Stomach smooth muscle (tissue), 2 donors: ENCODE results near the gene FBXO34.
"Not testable (repeated sequence)": the region's sequence is repeated elsewhere in the genome, so short reads cannot be mapped to it uniquely, and the experiment has no call there.

Experiments used
- H3K27ac ChIP-seq: one replicate; pipeline ENCODE4 v1.7.0; 2013; ENCODE audit warnings: mild to moderate bottlenecking, low read length, inconsistent platforms
- H3K27me3 ChIP-seq, 2 donors: one replicate each; pipeline ENCODE4 v1.7.0; 2013; ENCODE audit warnings: low read length in 2 of 2; ENCODE audit not compliant: insufficient read depth in 2 of 2, control insufficient read depth in 1 of 2
- H3K36me3 ChIP-seq, 2 donors: one replicate each; pipeline ENCODE4 v1.7.0; 2013; ENCODE audit warnings: low read length in 2 of 2; ENCODE audit not compliant: control insufficient read depth in 2 of 2, insufficient read depth in 2 of 2
- H3K4me1 ChIP-seq: one replicate; pipeline ENCODE4 v1.7.0; 2013; ENCODE audit warnings: low read length; ENCODE audit not compliant: control insufficient read depth, insufficient read depth
- H3K4me3 ChIP-seq, 2 donors: one replicate each; pipeline ENCODE4 v1.7.0; 2013; ENCODE audit warnings: low read length in 2 of 2
- H3K9ac ChIP-seq, 2 donors: one replicate each; pipeline ENCODE4 v1.7.0; 2013; ENCODE audit warnings: low read length in 2 of 2, mild to moderate bottlenecking in 1 of 2
- H3K9me3 ChIP-seq, 2 donors: one replicate each; pipeline ENCODE4 v1.7.0; 2013; ENCODE audit warnings: low read length in 2 of 2; ENCODE audit not compliant: control insufficient read depth in 2 of 2
- donor health status: healthy.
- donor health status: Pancreatic carcinoma.

FBXO34 gene

DNA sequence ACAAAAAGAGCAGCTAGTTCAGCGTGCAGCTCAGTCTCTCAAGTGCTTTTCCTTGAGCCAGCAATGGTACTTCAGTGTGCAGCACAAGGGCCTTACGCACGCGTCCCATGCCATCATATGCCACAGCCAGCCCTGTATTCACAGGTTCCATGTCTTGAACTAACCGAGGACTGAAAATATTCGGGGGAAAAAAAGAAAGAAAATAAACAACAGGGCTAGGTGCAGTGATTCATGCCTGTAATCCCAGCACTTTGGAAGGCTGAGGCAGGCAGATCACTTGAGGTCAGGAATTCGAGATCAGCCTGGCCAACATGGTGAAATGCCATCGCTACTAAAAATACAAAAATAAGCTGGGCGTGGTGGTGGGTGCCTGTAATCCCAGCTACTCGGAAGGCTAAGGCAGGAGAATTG lies 111.8 kb downstream of the FBXO34 start:
- not testable (repeated sequence) for H3K9me3 ChIP-seq, H3K4me1 ChIP-seq, H3K27ac ChIP-seq, H3K27me3 ChIP-seq, H3K9ac ChIP-seq, H3K4me3 ChIP-seq
- peaks cover 35 to 46% of the 10 kb centered on the region in 2 donors for H3K36me3 ChIP-seq

DNA sequence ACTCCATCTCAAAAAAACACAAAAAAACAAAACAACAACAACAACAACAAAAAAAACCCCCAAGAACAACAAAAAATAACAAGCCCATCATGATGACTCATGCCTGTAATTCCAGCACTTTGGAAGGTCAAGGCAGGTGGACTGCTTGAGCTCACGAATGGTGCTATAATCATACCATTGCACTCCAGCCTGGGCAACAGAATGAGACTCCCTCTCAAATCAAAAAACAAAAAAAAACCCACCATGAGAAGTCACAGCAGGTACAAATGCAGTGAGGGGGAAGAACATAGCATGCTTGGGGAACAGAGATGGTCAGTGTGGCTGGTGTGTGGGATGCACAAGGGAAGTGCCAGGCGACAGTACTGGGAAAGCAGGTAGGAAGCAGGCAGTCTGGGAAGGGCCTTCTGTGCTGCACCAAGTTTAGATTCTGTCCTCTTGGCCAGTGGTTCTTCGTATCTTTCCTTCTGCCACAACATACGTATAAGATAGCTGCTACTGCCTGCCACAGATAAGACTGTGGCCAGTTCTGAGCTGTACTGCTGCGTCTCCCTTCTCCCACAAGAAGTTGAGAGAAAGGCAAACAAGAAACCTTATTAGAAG lies 112.4 kb downstream of the FBXO34 start:
- H3K4me3 ChIP-seq = no peak overlapping the region
- H3K9ac ChIP-seq = no peak overlapping the region
- H3K9me3 ChIP-seq = no peaks in the 10 kb centered on the region
- H3K4me1 ChIP-seq = no peaks in the 10 kb centered on the region
- H3K36me3 ChIP-seq = peaks cover 33 to 46% of the 10 kb centered on the region in 2 donors
- no peak overlapping the region for H3K27ac ChIP-seq
- no peaks in the 10 kb centered on the region for H3K27me3 ChIP-seq

DNA sequence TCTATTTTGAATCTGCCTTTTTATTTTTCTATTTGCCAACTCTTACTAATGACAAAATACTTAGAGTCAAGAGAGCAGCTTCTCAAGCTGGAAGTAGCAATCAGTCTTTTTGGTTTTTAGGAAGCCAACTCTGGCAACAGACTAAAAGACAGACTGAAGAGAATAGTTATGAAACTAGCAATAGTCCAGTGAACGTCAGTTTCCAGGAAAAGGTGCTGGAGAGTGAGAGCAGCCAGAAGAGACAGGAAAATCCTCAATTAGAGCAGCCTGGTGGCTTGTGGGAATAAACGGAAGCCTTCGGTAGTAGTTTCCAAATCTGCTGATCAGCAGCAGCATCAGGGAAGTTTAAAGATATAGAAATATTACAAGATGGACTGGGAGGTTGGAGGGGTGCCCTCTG lies 113.3 kb downstream of the FBXO34 start:
- H3K27me3 ChIP-seq = no peaks in the 10 kb centered on the region
- H3K4me3 ChIP-seq = no peak overlapping the region
- no peak overlapping the region for H3K9ac ChIP-seq
- peaks cover 31 to 43% of the 10 kb centered on the region in 2 donors for H3K36me3 ChIP-seq
- no peaks in the 10 kb centered on the region for H3K4me1 ChIP-seq
- H3K9me3 ChIP-seq = no peaks in the 10 kb centered on the region
- no peak overlapping the region for H3K27ac ChIP-seq

DNA sequence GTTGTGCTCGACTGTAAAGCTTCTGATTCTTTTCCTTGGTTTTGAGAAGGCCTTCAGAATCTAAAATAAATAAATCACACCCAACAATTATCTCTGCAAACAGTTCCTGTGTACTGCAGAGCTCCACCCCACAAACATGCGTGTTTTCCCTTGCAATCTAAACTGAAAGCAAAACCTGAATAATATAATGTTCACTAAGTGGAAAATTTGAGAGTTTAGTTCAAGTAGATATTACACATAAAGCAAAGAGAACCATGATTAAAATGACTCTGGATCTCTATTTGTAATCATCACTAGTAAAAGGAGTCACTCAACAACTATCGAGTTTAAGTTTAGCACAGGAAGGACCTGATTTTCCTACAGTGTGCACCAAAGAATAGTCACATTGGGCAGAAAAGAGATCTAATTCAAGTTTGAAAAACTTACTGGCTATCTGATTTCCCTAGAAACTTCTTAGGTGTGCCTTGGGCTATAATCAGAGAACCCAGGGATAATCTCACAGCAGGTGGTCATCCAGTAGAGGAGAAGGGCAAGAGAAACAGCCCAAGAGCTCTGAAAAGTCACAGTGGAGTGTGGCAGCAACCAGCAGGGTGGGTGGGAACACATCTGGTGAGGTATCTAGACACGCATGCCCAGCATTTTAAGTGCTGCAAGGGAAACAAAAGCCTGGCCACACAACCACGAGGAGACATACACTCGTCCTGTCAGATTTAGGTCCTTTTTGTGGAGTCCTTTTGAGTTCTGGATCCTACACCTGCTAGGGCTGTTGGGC lies 115.0 kb downstream of the FBXO34 start:
- Histone ChIP-seq H3K4me3 (no peak overlapping the region), H3K9ac (no peak overlapping the region), H3K9me3 (no peaks in the 10 kb centered on the region), H3K4me1 (no peaks in the 10 kb centered on the region), H3K27ac (no peak overlapping the region), H3K27me3 (no peaks in the 10 kb centered on the region), H3K36me3 (peaks cover 21 to 33% of the 10 kb centered on the region in 2 donors)

DNA sequence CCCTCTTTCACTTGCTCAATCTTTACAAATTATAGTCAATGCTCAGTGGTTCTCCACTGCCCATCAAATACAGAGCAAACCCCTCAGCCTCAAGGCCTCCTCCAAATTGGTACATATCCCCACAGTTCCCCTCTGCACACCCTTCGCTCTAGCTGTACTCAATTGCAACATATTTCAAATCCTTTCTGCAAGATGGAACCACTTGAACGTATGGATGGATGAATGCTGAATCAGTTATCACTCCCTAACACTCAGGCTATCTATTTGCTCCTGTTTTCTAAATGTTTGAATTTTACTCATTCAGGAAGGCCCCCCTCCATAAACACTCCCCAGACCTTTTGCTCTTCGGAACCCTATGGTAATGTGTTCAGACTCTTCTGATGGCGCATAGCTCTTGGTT lies 115.9 kb downstream of the FBXO34 start:
- Histone ChIP-seq H3K4me1 (no peaks in the 10 kb centered on the region), H3K9me3 (no peaks in the 10 kb centered on the region), H3K9ac (no peak overlapping the region), H3K36me3 (peaks cover 17 to 28% of the 10 kb centered on the region in 2 donors), H3K27me3 (no peaks in the 10 kb centered on the region), H3K27ac (no peak overlapping the region), H3K4me3 (no peak overlapping the region)

DNA sequence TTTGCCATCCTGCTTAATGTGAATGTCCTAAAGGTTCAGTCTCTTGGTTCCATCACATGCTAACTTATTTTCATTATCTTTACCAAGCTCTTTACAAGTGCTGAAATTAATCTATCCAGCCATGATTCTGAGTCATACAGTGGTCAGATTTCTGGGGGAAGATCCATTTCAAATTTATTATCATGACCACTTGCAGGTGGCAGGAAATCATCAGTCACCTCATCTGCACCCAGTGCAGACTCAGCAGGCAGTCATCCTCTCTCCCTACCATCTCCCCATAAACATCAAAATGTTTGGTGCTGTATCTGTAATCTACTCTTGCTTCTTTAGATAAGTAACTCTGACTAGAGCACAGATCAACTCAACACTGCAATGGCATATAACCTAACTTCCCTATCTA lies 116.9 kb downstream of the FBXO34 start:
- H3K4me1 ChIP-seq = no peaks in the 10 kb centered on the region
- no peak overlapping the region for H3K9ac ChIP-seq
- H3K9me3 ChIP-seq = no peaks in the 10 kb centered on the region
- H3K27me3 ChIP-seq = no peaks in the 10 kb centered on the region
- H3K36me3 ChIP-seq = peaks cover 13 to 26% of the 10 kb centered on the region in 2 donors
- H3K27ac ChIP-seq = no peak overlapping the region
- no peak overlapping the region for H3K4me3 ChIP-seq

DNA sequence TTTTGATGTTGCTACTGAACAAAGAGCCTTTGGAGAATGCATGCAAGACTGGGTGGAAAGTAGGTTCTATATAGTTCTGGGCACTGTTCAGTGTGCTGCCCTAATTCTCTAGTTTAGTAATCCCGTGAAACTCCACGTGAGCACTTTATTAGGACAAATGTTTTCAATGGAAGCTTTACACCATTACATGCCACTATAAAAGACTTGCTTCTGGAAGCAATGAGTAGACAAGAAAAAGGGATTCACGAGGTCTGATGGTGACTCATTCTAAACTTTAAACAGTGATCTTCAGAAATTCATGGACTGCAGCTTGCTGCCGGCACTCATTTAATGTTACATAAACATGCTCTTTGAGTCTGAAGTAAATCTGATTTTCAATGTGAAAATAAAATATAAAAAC lies 118.1 kb downstream of the FBXO34 start:
- Histone ChIP-seq H3K9me3 (no peaks in the 10 kb centered on the region), H3K9ac (no peak overlapping the region), H3K36me3 (peaks cover 13 to 23% of the 10 kb centered on the region in 2 donors), H3K27me3 (no peaks in the 10 kb centered on the region), H3K4me1 (no peaks in the 10 kb centered on the region), H3K4me3 (no peak overlapping the region), H3K27ac (no peak overlapping the region)

DNA sequence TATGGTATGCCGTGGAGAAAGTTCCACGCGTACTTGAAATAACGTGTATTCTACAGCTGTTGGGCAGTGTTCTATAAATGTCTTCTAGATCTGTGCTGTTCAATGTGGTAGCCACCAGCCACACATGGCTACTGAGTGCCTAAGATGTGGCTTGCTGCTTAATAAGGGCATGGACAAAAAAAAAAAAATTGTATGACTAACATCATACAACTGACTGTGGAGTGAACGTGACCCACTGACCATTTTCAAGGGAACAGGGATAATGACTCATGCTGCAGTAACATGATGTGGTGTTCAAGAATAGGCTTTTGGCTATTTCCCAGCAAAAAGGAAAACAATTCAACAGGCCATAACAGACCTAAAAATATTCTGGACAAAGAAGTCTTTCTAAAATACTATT lies 127.5 kb downstream of the FBXO34 start:
- Histone ChIP-seq H3K36me3 (peaks cover 4 to 16% of the 10 kb centered on the region in 2 donors), H3K9me3 (no peaks in the 10 kb centered on the region), H3K9ac (no peak overlapping the region), H3K4me3 (no peak overlapping the region), H3K27ac (no peak overlapping the region), H3K4me1 (no peaks in the 10 kb centered on the region), H3K27me3 (no peaks in the 10 kb centered on the region)

DNA sequence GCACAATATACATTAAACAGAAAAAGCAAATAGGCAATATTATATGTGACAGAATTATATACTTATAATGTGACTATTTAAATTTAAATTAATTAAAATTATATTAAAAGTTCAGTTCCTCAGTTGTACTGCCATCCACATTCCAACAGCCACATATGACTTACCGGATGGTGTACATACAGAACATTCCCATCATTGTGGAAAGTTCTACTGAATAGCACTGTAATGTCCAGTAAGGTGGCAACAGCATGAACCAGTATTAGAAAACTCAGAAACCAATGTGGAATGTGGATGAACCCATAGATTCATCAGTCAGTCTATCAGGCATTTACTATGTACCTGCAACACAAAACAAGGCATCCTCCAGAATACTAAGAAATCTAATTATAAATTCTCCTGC lies 128.0 kb downstream of the FBXO34 start:
- Histone ChIP-seq H3K36me3 (peaks cover 4 to 16% of the 10 kb centered on the region in 2 donors), H3K27me3 (no peaks in the 10 kb centered on the region), H3K4me3 (no peak overlapping the region), H3K4me1 (no peaks in the 10 kb centered on the region), H3K9ac (no peak overlapping the region), H3K9me3 (no peaks in the 10 kb centered on the region), H3K27ac (no peak overlapping the region)

DNA sequence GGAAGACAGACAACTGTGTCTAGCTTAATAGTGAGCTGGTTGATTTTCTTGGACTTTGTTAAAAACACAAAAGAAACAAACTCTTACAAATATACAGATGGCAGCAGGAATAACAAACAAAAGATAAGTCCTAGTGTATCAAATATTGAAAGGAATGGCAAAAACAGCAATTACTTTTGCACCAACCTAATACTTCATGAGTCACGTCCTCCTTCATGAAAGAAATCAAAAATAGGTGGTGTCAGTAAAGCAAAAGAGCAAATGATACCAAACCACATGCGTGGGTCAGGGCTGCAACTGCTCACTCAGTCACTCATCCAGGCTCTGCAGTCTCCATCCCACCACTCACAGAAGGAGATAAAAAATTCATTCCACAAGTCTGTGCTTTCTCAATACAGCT lies 128.6 kb downstream of the FBXO34 start:
- H3K27me3 ChIP-seq = no peaks in the 10 kb centered on the region
- H3K27ac ChIP-seq = no peak overlapping the region
- H3K4me1 ChIP-seq = no peaks in the 10 kb centered on the region
- H3K9me3 ChIP-seq = no peaks in the 10 kb centered on the region
- no peak overlapping the region for H3K4me3 ChIP-seq
- no peak overlapping the region for H3K9ac ChIP-seq
- peaks cover 3 to 10% of the 10 kb centered on the region in 2 donors for H3K36me3 ChIP-seq

DNA sequence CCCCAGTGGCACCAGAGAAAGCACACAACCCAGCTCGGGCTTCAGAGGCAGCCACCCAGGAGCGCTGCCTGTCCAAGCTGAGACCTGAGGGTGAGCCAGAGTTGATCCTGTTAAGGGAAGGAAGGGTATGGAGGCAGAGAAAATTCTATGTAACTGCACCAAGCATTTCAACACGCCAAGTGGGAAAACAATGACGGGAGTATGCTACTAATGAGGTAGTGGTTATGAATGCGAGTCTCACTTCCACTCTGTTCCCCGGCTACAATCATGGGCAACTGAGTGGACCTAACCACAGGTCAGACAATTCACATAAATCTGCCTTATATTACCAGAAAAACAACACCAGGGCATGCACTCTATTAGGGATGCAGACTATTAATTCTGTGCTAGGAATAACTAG lies 130.5 kb downstream of the FBXO34 start:
- Histone ChIP-seq H3K9me3 (no peaks in the 10 kb centered on the region), H3K36me3 (peaks cover 0 to 6% of the 10 kb centered on the region in 2 donors), H3K27me3 (no peaks in the 10 kb centered on the region), H3K4me3 (no peak overlapping the region), H3K27ac (no peak overlapping the region), H3K4me1 (no peaks in the 10 kb centered on the region), H3K9ac (no peak overlapping the region)
